ENCODE results near the gene LDB2.

- no peak for TF ChIP-seq POLR2A (IDR thresholded peaks at IDR 0.05; ENCODE audit: low read depth, low read length)
- TF ChIP-seq POLR2AphosphoS5 (IDR thresholded peaks at IDR 0.05; ENCODE audit: low read depth, low read length), result no peak
These were observed 206.4 kb downstream of the LDB2 start for GRCh38 chr4:16692046-16692445.
